HS-27A (cell line): ENCODE results near the gene ABHD5.
A peak's percentile ranks its signal among the peaks of the same experiment; 100 is the strongest.
"Not testable (repeated sequence)": the region's sequence is repeated elsewhere in the genome, so short reads cannot be mapped to it uniquely, and the experiment has no call there.

ENCODE experiments used
- DNase-seq: peaks from one replicate; pipeline ENCODE4 v3.0.0-alpha.2; 2012; ENCODE audit warnings: low read depth, missing footprints

The ABHD5 gene

DNA sequence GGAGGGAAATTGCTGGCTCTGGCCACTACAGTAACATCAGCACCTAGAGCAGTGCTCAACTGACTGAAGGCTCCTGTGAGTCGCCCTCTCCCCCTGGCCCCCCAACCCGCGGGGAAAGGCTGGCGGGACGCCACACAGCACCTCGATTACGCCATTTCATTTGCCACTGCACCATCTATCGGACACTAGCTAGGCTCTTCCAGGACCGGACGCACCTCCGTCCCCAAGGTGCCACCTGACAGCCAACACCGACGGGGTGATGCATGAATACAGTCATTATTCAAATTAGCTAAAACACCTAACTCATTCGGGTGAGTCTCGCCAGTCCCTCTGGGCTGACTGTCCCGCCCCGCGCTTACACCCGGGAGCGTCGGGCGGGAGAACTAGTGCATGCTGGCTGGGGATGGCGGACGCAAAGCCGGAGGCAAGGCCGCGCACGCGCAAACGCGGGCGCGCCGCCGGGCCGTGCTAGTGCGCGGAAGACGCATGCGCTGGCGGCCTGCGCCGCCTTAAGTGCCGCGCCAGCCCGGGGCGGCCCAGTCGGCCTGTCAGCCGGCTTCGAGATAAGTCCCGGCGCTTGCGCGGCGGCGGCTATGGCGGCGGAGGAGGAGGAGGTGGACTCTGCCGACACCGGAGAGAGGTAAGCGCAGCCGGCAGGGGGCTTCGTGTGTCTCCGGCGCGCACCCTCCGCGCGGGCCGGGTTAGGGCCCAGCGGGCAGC, at the start of gene ABHD5:
TSS of gene ABHD5 (plus strand) at position 539 of the 720 bp plus-strand sequence. CDS start at position 594, 55 bp downstream.
- peak; percentile 88 for DNase-seq

DNA sequence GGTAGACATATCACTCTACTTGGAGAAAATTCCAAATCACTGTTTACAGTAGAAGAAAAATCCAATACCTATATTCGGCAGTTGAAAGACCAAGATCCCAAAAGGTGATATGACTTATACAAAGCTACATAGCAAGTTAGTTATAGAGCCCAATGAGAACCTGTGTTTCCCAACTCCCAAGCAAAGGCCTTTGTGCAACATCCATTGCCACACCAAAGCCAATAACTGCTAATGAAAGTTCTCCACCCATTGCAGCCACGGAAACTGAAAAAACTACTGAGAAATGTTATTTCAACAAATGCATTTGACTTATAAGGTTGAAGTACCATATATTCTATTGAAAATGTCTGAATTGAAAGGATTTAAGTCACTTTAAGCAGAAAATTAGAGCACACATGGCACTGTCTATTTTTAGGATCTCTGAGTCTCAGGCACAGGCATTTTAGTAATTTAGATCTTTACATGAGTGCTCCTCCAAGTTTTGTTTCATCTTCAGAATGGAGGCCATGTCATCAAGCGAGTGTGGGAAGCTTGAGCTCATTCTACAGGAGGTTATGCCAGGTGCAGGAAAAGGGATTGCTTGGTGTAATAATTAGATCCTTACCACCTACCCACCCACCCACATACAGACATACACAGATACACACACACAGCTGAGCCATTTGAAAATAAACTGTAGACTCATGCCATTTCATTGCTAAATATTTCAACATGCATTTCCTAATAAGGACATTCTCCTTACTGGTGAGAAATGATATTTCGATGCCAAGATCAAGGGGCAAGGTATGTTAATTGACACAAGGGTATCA, 49.2 kb upstream of the ABHD5 start:
- DNase-seq, result no peak

DNA sequence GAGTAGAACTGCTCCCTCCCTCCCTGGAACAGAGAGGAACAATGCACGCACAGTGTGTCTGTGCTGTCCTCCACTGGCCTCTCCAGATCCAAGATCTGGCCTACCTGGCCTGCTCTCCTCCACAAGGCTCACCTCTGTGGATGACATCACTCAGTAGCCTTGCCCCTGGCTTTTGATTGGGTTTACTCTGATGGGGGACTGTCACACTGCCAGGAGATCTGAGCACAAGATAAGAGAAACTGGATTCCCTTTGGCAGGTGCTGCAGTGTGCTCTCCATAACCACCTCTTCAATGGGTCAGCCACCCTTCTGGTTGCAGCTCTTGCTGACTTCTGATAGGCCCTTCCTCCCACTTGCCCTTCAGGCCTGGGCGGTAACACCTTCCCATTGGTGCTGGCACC, 46.3 kb upstream of the ABHD5 start:
- no peak for DNase-seq

DNA sequence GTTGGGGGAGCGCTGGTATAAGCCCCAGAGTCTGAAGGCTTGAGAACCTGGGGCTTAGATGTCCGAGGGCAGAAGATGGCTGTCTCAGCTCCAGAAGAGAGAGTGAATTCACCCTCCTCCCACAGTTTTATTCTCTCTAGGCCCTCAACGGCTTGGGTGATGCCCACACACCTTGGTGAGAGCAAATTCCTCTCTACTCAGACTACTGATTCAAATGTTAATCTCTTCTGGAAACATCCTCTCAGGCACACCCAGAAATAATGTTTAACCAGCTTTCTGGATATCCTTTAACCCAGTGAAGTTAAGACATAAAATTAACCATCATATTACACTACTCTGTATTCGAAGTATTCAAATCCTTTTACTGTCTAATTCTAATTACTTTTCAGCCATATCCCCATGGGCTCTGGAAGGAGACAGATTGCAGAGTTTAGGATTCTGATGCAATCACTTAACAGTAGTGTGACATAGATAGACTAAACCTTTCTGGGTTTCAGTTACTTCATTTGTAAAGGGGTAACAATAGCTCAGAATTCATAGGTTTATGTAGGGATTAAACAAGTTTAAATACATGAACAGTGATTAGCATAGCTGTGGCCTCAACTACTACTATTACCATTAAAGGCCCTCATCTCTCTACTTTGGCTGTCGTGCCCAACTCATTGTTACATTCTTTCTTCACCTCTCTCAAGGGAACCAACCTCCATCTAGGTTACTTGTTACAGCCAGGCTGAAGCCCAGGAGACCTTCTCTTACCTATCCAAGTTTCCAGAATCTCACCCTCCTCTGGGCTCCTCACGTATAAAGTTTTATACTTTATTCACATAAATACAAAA, 43.2 kb upstream of the ABHD5 start:
- DNase-seq, result no peak

DNA sequence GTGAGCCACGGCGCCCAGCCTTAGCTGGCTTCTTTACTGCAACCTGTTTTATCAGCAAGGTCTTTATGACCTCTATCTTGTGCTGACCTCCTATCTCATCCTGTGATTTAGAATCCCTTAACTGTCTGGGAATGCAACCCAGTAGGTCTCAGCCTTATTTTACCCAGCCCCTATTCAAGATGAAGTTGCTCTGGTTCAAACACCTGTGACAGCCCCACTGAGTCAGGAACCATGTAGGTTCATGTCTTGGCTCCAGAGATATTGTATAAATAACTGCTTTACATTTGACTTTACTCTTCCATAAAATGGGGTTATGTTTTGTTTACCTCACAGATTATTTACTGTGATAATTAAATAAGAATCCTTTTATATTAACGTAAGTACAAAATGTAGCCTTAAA, 41.8 kb upstream of the ABHD5 start:
- no peak for DNase-seq

DNA sequence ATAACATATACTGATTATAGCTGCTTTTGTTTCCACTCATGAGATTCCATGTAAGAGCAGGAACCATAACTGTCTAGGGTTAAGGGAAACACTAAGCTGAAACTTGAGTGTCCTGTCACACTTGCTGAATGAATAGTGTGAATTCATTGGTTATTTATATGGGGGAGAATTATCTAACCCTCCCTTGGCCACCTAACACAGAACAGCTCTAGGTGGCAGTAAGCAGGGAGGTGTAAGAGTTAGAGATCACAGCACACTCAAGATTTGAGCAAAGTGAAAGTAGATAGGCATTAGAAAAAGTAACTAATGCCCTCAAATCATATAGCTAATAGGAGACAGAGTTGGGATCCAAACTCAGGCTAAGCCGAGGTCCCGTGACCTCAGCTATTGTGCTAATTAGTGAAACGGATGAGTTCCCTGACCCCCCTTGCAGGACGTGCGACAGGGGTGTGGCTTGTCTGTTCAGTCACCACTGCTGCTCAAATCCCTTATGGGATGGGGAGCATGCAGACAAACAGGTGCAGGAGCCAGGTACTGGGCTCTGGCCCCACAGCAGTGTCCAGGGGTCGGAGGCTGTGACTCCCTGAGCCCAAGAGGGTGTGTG, 41.3 kb upstream of the ABHD5 start:
- no peak for DNase-seq

DNA sequence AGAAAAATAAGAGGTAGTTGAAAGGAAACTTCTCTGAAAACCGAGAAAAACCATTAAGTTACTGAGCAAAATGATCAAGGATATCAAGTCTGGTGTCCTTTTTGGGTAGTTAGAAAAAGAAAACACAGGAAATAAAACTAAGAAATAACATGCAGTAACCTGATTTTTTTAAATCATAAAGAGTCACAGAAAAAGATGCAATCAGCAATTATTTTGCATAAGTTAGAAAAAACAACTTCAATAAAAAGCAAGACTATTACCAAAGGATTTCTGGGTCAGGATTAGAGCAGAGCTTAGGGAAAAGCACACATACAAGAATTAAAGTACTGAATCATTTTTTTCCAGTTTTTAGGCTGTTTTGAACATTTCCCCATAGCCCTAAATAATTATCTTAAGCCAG, 40.4 kb upstream of the ABHD5 start:
- no peak for DNase-seq

DNA sequence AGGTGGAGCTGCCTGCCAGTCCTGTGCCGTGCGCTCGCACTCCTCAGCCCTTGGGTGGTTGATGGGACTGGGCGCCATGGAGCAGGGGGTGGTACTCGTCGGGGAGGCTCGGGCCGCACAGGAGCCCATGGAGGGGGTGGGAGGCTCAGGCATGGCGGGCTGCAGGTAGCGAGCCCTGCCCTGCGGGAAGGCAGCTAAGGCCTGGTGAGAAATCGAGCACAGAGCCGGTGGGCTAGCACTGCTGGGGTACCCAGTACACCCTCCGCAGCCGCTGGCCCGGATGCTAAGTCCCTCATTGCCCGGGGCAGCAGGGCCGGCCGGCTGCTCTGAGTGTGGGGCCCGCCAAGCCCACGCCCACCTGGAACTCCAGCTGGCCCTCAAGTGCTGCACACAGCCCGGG, 34.3 kb upstream of the ABHD5 start:
- DNase-seq, result not testable (repeated sequence)

DNA sequence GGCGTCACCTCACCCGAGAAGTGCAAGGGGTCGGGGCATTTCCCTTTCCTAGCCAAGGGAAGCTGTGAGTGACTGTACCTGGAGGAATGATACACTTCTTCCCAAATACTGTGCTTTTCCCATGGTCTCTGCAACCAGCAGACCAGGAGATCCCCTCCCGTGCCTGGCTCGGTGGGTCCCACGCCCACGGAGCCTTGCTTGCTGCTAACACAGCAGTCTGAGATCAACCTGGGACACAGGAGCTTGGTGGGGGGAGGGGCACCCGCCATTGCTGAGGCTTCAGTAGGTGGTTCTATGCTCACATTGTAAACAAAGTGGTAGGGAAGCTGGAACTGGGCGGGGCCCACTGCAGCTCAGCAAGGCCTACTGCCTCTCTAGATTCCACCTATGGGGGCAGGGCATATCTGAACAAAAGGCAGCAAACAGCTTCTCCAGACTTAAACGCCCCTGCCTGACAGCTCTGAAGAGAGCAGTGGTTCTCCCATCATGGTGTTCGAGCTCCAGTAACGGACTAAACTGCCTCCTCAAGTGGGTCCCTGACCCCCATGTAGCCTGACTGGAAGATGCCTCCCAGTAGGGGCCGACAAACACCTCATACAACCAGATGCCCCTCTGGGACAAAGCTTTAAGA, 31.4 kb upstream of the ABHD5 start:
- DNase-seq, result no peak

DNA sequence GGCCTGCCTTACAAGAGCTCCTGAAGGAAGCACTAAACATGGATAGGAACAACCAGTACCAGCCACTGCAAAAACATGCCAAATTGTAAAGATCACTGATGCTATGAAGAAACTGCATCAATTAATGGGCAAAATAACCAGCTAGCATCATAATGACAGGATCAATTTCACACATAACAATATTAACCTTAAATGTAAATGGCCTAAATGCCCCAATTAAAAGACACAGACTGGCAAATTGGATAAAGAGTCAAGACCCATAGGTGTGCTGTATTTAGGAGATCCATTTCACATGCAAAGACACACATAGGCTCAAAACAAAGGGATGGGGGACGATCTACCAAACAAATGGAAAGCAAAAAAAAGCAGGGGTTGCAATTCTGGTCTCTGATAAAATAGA, 29.4 kb upstream of the ABHD5 start:
- DNase-seq, result not testable (repeated sequence)

DNA sequence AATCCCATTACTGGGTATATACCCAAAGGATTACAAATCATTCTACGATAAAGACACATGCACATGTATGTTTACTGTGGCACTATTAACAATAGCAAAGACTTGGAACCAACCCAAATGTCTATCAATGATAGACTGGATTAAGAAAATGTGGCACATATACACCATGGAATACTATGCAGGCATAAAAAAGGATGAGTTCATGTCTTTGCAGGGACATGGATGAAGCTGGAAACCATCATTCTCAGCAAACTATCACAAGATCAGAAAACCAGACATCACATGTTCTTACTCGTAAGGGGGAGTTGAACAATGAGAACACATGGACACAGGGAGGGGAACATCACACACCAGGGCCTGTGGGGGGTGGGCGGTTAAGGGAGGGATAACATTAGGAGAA, 25.7 kb upstream of the ABHD5 start:
- DNase-seq, result not testable (repeated sequence)

DNA sequence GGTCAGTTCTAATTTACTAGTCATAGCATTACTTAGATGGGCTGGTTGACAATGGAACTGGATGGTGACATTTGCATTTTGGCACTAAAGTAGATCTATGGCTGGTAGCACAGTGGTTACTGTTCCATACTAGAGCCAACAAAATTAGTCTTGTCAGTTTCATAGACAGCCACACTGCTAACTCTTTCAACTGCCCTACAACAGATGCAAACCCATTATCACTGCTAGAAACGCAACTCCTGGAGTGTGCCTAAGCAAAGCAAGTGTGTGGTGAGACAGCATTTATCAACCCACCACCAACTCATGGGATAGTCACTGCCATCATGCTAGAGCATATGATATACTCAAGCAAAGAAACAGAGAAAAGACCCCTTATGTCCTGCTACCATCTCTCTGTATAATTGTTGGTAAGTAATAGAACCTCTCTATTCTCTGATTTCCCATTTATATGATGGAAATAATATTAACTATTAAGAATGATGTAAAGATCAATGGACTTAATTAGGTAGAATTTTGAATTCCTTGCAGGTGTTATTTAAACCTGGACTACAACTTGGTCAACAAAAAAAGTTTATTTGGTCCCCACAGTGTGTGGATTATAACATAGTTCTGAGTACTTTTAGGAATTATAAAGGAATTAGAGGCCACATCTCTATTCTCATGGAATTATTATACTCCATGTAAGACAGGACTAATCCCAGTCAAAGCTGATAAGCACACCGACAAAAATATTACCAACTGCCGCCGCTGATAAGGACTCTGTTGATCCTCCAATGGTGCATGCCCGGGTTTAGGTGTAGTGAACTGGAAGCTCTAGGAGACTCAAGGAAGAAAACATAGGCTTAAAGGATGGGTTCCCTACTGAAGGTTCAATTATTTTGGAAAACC, 19.9 kb upstream of the ABHD5 start:
- DNase-seq, result no peak

DNA sequence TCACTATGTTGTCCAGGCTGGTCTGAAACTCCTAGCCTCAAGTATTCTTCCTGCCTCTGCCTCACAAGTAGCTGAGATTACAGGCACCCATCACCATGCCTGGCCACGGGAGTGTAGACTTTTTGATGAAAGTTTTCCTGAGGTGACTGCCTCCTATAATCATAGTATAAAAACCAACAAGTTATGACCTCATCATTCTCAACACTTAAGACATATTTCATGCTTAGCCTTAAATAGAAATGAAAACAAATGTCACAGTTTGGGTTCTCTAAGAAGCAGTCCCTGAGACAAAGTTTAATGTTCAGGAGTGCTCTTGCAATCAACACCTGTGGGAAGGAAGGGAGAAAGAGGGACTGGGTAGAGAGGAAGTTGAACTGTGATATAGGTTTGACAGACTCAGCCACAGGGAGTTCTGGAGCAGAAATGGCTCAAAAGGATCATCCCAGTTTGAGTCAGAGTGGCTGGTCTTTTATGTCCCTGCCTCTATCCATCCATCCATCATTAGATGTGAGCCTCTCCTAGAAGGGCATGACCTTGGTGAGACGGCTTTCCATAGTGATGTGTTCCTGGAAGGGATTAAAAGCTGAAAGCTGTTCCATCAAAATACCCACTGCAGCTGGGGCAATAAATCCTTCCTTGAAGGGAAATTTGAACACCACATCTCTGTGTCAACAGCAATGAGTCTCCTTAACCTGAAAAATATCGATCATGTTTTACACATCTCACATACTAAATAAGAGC, 16.2 kb upstream of the ABHD5 start:
- DNase-seq, result no peak

DNA sequence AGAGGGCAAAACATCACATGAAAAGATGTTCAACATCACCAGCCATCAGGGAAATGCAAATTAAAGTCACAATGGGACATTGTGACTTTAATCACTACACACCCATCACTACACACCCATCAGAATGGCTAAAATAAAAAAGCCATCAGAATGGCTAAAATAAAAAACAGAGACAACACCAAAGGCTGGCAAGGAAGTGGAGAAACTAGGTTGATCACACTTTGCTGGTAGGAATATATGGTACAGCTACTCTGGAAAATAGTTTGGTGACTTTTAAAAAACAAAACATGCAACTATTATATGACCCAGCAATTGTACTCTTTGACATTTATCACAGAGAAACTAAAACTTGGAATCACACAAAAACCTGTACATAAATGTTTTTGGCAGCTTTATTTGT, 15.1 kb upstream of the ABHD5 start:
- DNase-seq, result no peak

DNA sequence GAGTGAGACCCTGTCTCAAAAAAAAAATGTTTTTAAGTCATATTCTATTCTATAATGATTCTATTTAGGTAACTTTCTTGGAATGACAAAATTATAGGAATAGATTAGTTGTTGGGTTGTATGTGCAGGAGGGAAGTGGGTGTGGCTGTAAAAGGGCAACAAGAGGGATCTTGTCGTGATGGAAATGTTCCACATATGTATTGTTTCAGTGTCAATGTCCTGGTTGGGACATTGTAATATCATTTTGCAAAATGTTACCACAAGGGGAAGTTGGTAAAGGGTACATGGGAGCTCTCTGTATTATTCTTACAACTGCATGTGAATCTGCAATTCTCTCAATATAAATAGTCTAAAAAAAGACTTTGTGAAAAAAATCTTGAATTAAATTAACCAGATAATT, 14.3 kb upstream of the ABHD5 start:
- no peak for DNase-seq

DNA sequence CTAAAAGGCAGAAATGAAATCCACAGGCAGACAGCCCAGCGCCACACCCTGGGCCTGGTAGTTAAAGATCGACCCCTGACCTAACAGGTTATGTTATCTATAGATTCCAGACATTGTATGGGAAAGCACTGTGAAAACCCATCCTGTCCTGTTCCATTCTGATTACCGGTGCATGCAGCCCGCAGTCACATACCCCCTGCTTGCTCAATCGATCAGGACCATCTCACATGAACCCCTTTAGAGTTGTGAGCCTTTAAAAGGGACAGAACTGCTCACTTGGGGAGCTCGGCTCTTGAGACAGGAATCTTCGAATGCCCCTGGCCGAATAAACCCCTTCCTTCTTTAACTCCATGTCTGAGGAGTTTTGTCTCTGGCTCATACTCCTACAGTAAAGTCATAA, 12.4 kb upstream of the ABHD5 start:
- DNase-seq, result not testable (repeated sequence)

DNA sequence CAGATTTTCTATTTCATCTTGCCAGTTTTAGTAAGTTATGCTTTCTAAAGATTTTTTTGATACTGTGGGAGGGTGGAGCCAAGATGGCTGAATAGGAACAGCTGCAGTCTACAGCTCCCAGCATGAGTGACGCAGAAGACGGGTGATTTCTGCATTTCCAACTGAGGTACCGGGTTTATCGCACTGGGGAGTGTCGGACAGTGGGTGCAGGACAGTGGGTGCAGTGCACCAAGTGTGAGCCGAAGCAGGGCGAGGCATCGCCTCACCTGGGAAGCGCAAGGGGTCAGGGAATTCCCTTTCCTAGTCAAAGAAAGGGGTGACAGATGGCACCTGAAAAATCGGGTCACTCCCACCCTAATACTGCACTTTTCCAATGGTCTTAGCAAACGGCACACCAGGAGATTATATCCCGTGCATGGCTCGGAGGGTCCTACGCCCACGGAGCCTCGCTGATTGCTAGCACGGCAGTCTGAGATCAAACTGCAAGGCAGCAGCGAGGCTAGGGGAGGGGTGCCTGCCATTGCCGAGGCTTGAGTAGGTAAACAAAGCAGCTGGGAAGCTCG, 11.8 kb upstream of the ABHD5 start:
- not testable (repeated sequence) for DNase-seq

DNA sequence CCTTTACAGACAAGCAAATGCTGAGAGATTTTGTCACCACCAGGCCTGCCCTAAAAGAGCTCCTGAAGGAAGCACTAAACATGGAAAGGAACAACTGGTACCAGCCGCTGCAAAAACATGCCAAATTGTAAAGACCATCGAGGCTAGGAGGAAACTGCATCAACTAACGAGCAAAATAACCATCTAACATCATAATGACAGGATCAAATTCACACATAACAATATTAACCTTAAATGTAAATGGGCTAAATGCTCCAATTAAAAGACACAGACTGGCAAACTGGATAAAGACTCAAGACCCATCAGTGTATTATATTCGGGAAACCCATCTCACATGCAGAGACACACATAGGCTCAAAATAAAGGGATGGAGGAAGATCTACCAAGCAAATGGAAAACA, 9.9 kb upstream of the ABHD5 start:
- DNase-seq, result not testable (repeated sequence)

DNA sequence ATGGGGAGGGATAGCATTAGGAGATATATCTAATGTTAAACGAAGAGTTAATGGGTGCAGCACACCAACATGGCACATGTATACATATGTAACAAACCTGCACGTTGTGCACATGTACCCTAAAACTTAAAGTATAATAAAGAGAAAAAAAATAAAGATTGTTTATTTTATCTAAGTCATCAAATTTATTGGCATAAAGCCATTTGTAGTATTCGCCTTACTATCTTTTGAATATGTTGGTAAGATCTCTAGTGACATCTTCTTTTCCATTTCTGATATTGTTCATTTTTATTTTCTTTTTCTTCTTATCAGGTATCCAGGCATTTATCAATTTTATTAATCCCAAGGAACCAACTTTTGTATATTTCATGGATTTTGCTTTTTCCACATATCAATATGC, 5.8 kb upstream of the ABHD5 start:
- DNase-seq, result no peak

DNA sequence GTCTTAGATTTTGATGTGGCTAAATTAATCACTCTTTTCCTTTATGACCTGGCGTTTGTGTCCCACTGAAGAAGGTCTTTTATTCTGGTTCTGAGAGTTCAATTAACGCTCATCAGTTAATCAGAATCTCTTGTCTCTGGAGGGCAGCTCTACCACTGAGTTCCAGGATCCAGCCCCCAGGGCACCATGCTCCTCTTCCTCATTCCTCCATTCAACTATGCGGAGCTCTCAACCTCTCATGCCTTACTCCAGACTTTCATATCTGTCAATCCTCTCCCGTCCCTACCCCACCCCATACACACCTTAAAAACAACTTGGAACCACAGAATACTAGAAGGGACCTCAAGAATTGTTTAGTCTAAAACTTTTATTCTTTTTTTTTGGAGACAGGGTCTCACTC, 4.8 kb upstream of the ABHD5 start:
- DNase-seq, result no peak
